ENCODE results near the gene AFG1L.
"Not testable (repeated sequence)": the region's sequence is repeated elsewhere in the genome, so short reads cannot be mapped to it uniquely, and the experiment has no call there.

Gene AFG1L

GRCh38 chr6:108556866-108557493 lies 262.1 kb downstream of the AFG1L start:
- DNase-seq (ENCODE audit: low read depth in 3 of 3) = no peak

GRCh38 chr6:108557494-108558371 lies 262.9 kb downstream of the AFG1L start:
- DNase-seq (ENCODE audit: low read depth in 3 of 3) = peak; percentile 67 to 76 (median 67)

GRCh38 chr6:108558372-108559096 lies 263.7 kb downstream of the AFG1L start:
- peak; percentile 85 to 94 (median 93) for DNase-seq (ENCODE audit: low read depth in 3 of 3)

GRCh38 chr6:108559097-108559883 lies 264.4 kb downstream of the AFG1L start:
- peak; percentile 64 to 82 (median 74) for DNase-seq (ENCODE audit: low read depth in 3 of 3)

DNA sequence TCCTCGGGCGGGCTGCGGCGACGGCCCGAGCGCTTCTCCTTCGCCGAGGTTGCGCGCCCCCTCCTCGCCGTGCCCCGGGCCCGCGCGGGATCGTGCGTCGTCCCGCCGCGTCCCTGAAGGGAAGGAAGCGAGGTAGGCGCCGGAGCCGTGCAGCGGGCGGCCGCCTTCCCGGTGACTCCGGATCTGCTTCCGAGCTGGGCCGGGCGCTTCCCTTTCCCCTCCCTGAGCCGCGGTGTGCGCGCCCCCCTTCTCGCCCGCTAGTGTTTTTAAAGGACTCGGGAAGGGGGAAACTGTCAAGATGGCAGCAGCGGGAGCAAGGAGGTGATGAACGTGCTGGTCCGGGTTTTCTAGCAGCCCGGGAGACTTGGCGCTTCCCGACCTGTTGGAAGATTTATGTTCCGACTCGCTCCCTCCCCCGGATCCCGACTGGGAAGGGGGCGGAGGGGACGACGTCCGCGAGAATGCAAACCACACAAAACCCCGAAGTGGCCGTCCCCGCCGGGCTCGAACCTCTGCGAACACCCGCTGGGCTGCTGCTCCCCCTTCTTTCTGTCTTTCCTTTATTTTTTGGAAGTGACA lies 265.1 kb downstream of the AFG1L start:
- no peak for DNase-seq (ENCODE audit: low read depth in 3 of 3)

DNA sequence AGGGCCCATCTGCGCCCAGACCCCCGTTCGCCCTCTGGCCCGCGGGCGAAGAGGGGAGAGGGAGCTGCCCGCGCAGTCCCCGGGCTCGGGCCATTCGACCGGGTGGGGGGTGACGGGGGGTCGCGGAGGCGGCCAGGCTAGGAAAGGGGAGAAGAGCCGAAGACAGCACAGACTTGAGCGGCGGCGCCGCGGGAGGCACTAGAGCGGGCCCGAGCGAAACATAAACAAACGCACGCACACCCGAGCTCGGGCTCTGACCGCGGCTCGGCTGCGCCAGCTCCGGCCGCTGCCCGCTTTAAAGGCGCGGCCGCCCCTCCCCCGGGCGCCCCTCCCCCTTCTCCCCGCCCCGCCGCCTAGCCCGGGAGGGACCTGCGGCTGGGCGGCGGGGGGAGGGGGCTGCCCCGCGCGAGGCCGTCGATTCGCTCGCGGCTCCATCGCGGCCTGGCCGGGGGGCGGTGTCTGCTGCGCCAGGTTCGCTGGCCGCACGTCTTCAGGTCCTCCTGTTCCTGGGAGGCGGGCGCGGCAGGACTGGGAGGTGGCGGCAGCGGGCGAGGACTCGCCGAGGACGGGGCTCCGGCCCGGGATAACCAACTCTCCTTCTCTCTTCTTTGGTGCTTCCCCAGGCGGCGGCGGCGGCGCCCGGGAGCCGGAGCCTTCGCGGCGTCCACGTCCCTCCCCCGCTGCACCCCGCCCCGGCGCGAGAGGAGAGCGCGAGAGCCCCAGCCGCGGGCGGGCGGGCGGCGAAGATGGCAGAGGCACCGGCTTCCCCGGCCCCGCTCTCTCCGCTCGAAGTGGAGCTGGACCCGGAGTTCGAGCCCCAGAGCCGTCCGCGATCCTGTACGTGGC lies 265.8 kb downstream of the AFG1L start, which contains the start of gene FOXO3:
Gene FOXO3 (plus strand): TSS at position 455 of the 846 bp plus-strand sequence. CDS start 292 bp downstream, at position 747.
- DNase-seq (ENCODE audit: low read depth in 3 of 3) = peak; percentile 29 to 41 (median 35)

DNA sequence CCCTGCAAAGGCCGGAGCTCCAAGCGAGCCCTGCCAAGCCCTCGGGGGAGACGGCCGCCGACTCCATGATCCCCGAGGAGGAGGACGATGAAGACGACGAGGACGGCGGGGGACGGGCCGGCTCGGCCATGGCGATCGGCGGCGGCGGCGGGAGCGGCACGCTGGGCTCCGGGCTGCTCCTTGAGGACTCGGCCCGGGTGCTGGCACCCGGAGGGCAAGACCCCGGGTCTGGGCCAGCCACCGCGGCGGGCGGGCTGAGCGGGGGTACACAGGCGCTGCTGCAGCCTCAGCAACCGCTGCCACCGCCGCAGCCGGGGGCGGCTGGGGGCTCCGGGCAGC lies 266.4 kb downstream of the AFG1L start:
- not testable (repeated sequence) for DNase-seq (ENCODE audit: low read depth in 3 of 3)

DNA sequence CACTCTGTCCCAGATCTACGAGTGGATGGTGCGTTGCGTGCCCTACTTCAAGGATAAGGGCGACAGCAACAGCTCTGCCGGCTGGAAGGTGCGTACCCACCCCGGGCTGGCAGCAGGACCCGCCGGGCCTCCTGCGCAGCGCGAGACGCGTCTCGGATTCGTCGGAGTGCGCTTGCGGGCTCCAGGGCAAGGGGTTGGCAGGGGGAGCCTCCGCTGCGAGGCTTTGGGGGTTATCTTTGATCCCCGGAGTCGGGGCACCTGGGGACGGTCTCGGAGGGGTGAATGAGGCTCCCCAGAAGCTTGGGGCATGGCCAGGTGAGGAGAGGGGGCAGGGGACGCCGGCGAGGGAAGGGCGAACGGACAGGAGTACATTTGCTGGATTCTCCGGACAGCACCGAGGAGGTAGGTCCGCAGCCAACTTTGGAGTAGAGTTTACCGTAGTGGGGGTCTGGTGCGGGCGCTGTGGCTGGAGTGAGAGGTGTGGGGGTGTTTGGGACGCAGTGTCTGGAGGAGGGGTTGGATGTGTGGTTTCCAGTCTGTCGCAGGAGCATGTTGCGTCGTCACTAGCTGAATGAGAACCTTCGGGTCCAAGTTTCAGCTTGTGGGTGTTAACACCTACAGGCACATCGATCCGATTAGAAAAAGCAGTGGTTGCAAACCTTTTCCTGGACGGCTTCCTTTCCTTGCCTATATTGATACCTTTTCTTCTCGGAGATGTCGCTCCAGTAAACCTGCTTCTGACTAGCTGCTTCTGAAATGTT lies 267.1 kb downstream of the AFG1L start:
- DNase-seq (ENCODE audit: low read depth in 3 of 3) = no peak

DNA sequence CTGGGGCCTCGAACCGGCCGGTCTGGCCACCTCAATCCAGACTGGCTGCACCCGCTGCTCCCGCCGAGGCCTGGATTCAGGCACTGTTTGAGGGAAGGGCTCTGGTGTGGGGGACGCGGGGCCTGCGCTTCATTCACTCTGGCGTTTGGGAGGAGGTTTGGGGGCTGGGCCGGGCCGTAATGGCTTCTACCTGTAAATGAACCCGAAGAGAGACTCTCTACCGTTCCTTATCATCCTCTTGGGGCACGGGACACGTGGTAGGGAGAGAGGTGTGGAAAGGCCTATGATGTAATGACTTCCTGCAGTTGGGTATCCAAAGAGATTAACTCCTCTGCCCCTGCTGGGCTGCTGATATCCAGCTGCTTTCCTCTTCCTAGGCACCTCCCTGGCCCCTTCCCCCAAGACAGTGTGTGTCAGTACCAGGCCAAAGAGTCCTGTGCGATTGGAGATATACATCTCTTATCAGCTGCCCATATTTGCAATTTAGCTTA lies 267.7 kb downstream of the AFG1L start:
- no peak for DNase-seq (ENCODE audit: low read depth in 3 of 3)

GRCh38 chr6:108563292-108563691 lies 268.4 kb downstream of the AFG1L start:
- DNase-seq (ENCODE audit: low read depth in 3 of 3) = no peak

DNA sequence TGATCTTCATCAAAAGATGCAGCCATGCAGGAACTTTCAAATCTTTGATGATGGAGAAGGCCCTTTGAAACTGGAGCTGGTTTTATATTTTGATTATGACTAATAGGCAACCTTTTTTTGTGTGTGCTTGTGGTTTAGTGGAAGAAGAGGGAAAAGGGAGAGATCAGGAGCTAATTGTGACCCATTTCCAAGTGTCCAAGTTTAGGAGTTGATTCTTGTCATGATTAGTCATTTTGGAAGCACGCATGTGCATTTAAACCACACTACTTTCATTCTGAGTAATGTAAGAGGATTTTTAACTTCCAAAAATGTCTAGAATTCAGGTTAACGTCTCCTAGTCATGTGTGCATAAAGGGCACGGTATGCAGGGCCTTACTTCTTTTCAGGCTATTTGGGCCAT lies 269.3 kb downstream of the AFG1L start:
- DNase-seq (ENCODE audit: low read depth in 3 of 3) = no peak

DNA sequence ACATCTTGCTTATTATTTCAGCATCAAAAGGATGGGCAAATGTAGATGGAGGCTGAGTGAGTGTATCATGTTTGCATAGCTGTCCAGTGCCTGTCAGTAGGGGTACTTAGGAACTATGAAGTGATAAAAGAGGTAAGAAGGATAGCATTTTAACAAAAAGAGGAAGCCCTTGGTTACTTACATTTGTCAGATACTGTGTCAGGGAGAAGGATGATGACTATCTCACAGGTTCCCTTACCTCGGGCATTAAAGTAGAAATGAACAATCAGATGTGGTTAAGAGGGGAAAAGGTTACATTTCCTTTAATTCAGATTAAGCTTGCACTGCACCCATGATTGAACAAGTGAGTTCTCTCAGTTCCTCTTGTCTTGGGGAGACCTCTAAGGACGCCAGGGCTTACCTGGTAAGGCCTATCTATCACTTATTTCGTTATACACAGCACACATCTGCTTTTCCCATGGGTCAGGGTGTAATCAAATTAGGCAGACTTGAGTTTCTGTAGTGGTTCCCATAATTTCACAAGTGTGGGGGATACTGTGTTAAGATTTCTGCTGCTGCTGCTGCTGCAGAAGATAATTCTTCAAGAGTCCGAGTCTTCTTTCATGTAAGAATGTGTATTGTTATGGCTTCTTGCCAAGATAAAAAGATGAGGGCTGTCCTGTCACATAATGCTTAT lies 270.4 kb downstream of the AFG1L start:
- DNase-seq (ENCODE audit: low read depth in 3 of 3) = no peak

DNA sequence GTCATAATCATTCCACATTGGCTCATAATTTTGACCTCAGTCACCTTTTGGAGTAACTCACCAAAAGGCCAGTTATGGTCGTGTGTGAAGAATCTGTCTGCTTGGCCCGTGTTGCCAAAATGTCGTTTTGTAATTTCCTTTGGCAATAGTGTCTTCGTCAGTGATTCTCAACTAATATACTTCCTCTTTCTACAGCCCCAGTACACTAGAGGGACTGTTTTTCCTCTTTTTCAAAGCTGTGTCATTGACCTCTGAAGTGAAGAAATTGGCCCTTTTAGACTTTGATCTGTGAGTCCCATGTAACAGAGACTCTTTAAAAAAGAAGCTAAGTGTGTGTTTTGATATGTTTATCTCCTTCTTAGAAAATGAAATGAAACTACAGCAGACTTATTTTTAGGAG lies 271.0 kb downstream of the AFG1L start:
- no peak for DNase-seq (ENCODE audit: low read depth in 3 of 3)

- DNase-seq (ENCODE audit: low read depth in 3 of 3) = no peak
Observed at GRCh38 chr6:108566406-108566805, 271.6 kb downstream of the AFG1L start.

DNA sequence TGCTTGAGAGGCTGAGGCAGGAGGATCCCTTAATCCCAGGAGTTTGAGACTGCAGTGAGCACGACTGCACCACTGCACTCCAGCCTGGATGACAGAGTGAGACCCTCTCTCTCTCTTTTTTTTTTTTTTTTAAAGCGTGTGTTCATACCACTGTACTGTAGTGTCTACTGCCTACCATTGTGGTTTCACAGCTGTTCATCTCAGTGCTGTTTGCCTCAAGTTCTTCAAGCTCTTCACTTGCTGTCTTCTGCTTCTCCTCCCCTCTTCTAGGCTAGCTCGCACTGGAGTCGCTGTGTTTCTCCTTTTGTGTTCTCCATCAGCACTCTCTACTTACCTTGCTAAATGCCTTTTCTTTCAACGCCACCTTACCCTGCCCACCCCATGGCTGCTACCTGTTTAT lies 273.2 kb downstream of the AFG1L start:
- DNase-seq (ENCODE audit: low read depth in 3 of 3) = no peak

- DNase-seq (ENCODE audit: low read depth in 3 of 3) = no peak
Observed at GRCh38 chr6:108568551-108569305, 273.9 kb downstream of the AFG1L start.

- DNase-seq (ENCODE audit: low read depth in 3 of 3) = no peak
Observed at GRCh38 chr6:108570517-108570916, 275.7 kb downstream of the AFG1L start.

Data from stimulated activated CD4-positive, alpha-beta T cell treated with anti-CD3 and anti-CD28 coated beads, TNF-alpha, amount 100 ng/mL, for 4 hours (primary cell).